ENCODE data around the gene CDKAL1.

- TF ChIP-seq, protein P1, sequence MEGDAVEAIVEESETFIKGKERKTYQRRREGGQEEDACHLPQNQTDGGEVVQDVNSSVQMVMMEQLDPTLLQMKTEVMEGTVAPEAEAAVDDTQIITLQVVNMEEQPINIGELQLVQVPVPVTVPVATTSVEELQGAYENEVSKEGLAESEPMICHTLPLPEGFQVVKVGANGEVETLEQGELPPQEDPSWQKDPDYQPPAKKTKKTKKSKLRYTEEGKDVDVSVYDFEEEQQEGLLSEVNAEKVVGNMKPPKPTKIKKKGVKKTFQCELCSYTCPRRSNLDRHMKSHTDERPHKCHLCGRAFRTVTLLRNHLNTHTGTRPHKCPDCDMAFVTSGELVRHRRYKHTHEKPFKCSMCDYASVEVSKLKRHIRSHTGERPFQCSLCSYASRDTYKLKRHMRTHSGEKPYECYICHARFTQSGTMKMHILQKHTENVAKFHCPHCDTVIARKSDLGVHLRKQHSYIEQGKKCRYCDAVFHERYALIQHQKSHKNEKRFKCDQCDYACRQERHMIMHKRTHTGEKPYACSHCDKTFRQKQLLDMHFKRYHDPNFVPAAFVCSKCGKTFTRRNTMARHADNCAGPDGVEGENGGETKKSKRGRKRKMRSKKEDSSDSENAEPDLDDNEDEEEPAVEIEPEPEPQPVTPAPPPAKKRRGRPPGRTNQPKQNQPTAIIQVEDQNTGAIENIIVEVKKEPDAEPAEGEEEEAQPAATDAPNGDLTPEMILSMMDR (IDR thresholded peaks at IDR 0.05), result no peak
- no peak for TF ChIP-seq POLR2A (IDR thresholded peaks at IDR 0.05)
Measured at GRCh38 chr6:20927130-20927860, 393.0 kb downstream of the CDKAL1 start.
